WTC11 (cell line): ENCODE data around the gene TMEM8B. TPM values are rescaled to one million over a fixed set of nuclear protein-coding genes. Genes with fewer than 3 reads are reported as not detected.

Experiments used
- ATAC-seq: fragments of 200-7000 bp; cut with Tn5 transposase; 2 replicates; pipeline ENCODE4 v1.10.0; 2021; ENCODE audit warnings: mild to moderate bottlenecking, moderate library complexity
- CTCF ChIA-PET: fragments of 300-600 bp; sonication (Branson Sonifier 250); formaldehyde crosslinking; loops from one replicate; lab custom pipeline; 2021; ENCODE audit warnings: antibody characterized with exemption; lab: Charles Lee
- POLR2A ChIA-PET: fragments of 350-600 bp; sonication (Branson Sonifier 250); formaldehyde crosslinking; loops from one replicate; lab custom pipeline; 2021; ENCODE audit warnings: antibody characterized with exemption; lab: Charles Lee
- DNase-seq: peaks from one replicate; pipeline ENCODE4 v3.0.0; 2021; ENCODE audit warnings: low spot score
- H3K27ac Mint-ChIP-seq: 2 replicates; pipeline ENCODE4 v1.8.0; 2021; ENCODE audit warnings: mixed read lengths
- H3K27me3 Mint-ChIP-seq: 2 replicates; pipeline ENCODE4 v1.8.0; 2021; ENCODE audit warnings: low read depth, mild to moderate bottlenecking, moderate library complexity, mixed read lengths
- H3K36me3 Mint-ChIP-seq: 2 replicates; pipeline ENCODE4 v1.8.0; 2021; ENCODE audit warnings: mixed read lengths
- H3K4me1 Mint-ChIP-seq: 2 replicates; pipeline ENCODE4 v1.8.0; 2022; ENCODE audit warnings: mixed read lengths
- H3K4me3 Mint-ChIP-seq: 2 replicates; pipeline ENCODE4 v1.8.0; 2021; ENCODE audit warnings: mild to moderate bottlenecking, moderate library complexity, mixed read lengths
- H3K9me3 Mint-ChIP-seq: 2 replicates; pipeline ENCODE4 v1.8.0; 2021; ENCODE audit warnings: mixed read lengths
- ATF3 ChIP-seq: sonication (generic); formaldehyde crosslinking; conservative IDR thresholded peaks from 2 replicates; pipeline ENCODE4 v1.8.1; 2022; ENCODE audit warnings: mild to moderate bottlenecking, missing genetic modification reagents
- CREB1 ChIP-seq: sonication (generic); formaldehyde crosslinking; IDR thresholded peaks from 2 replicates; pipeline ENCODE4 v1.8.0; 2023; ENCODE audit warnings: mild to moderate bottlenecking, missing genetic modification reagents
- CREM ChIP-seq: sonication (generic); formaldehyde crosslinking; IDR thresholded peaks from 2 replicates; pipeline ENCODE4 v1.8.1; 2022; ENCODE audit warnings: mild to moderate bottlenecking, missing genetic modification reagents, moderate library complexity
- CTCF ChIP-seq: fragments of 200-600 bp; IDR thresholded peaks from 2 replicates; pipeline ENCODE4 v1.8.0; 2022; ENCODE audit warnings: antibody characterized with exemption
- E2F1 ChIP-seq: sonication (generic); formaldehyde crosslinking; IDR thresholded peaks from 2 replicates; pipeline ENCODE4 v1.8.0; 2022; ENCODE audit warnings: mild to moderate bottlenecking, missing genetic modification reagents
- GABPB1 ChIP-seq: sonication (generic); formaldehyde crosslinking; IDR thresholded peaks from 2 replicates; pipeline ENCODE4 v1.8.1; 2023; ENCODE audit warnings: mild to moderate bottlenecking, missing genetic modification reagents
- IRF1 ChIP-seq: sonication (generic); formaldehyde crosslinking; IDR thresholded peaks from 2 replicates; pipeline ENCODE4 v1.8.0; 2023; ENCODE audit warnings: missing genetic modification reagents
- JUN ChIP-seq: sonication (generic); formaldehyde crosslinking; IDR thresholded peaks from 2 replicates; pipeline ENCODE4 v1.8.0; 2023; ENCODE audit warnings: mild to moderate bottlenecking, missing genetic modification reagents
- MYBL2 ChIP-seq: sonication (generic); formaldehyde crosslinking; IDR thresholded peaks from 2 replicates; pipeline ENCODE4 v1.8.1; 2023; ENCODE audit warnings: mild to moderate bottlenecking, moderate library complexity, missing genetic modification reagents
- NFYB ChIP-seq: sonication (generic); formaldehyde crosslinking; conservative IDR thresholded peaks from 2 replicates; pipeline ENCODE4 v1.8.0; 2022; ENCODE audit warnings: low read depth, missing genetic modification reagents
- NR3C1 ChIP-seq: sonication (generic); formaldehyde crosslinking; conservative IDR thresholded peaks from 2 replicates; pipeline ENCODE4 v1.8.1; 2023; ENCODE audit warnings: low read depth, mild to moderate bottlenecking, missing genetic modification reagents
- TEAD1 ChIP-seq: sonication (generic); formaldehyde crosslinking; IDR thresholded peaks from 2 replicates; pipeline ENCODE4 v1.8.0; 2022; ENCODE audit warnings: mild to moderate bottlenecking, missing genetic modification reagents
- ZMAT4 ChIP-seq: fragments of 250-450 bp; sonication (Bioruptor Pico); IDR thresholded peaks from 2 replicates; pipeline ENCODE4 v1.9.0; 2021; ENCODE audit warnings: mild to moderate bottlenecking
- total RNA-seq: library from RNA; stranded (reverse); gene quantifications from 3 replicates; pipeline ENCODE4 v1.2.3, GENCODE V29; 2021

The TMEM8B gene
- total RNA-seq, 1 experiment from 2014 or later, result 9.5 TPM

- Mint-ChIP-seq H3K36me3 (no peaks in the 10 kb centered on the region), H3K27ac (no peak overlapping the region), H3K9me3 (no peaks in the 10 kb centered on the region), H3K27me3 (peaks cover 18% of the 10 kb centered on the region), H3K4me1 (peaks cover 22% of the 10 kb centered on the region), H3K4me3 (no peak overlapping the region)
- TF ChIP-seq TEAD1 (CRISPR knock-in tag) (no peak), NR3C1 (CRISPR knock-in tag) (no peak), ZMAT4 (CRISPR knock-in tag) (no peak), JUN (no peak), CREB1 (CRISPR knock-in tag) (no peak), IRF1 (CRISPR knock-in tag) (no peak), NFYB (CRISPR knock-in tag) (no peak)
- ChIA-PET CTCF (interaction anchor here (0.6 to 5.2 kb wide), 42 partner anchors 9 to 1833 kb away, joined by 3 to 72 read pairs (median 4); partner anchors contain the start of genes ARHGEF39, HINT2, NPR2 and OR13J1), POLR2A (no interaction called here)
- ATAC-seq (no peak), DNase-seq (no peak)
Observed at GRCh38 chr9:35834260-35835215, 5.5 kb downstream of the TMEM8B start.

- ChIA-PET POLR2A (no interaction called here), CTCF (interaction anchor here (0.6 to 5.2 kb wide), 44 partner anchors 9 to 1833 kb away, joined by 3 to 72 read pairs (median 4); partner anchors contain the start of genes ARHGEF39, HINT2, NPR2 and OR13J1)
- H3K27ac Mint-ChIP-seq, result no peak overlapping the region
- H3K4me3 Mint-ChIP-seq, result no peak overlapping the region
- TF ChIP-seq MYBL2 (CRISPR knock-in tag) (no peak), ATF3 (CRISPR knock-in tag) (no peak), CTCF (peak; percentile 31; the same call in 1 of the 2 replicates), E2F1 (no peak)
- H3K9me3 Mint-ChIP-seq, result no peaks in the 10 kb centered on the region
- H3K36me3 Mint-ChIP-seq, result no peaks in the 10 kb centered on the region
- H3K4me1 Mint-ChIP-seq, result peaks cover 19% of the 10 kb centered on the region
- DNase-seq (peak; percentile 52), ATAC-seq (peak; percentile 90)
- peaks cover 21% of the 10 kb centered on the region for H3K27me3 Mint-ChIP-seq
Observed at GRCh38 chr9:35835216-35835632, 6.2 kb downstream of the TMEM8B start.

- ChIA-PET CTCF (interaction anchor here (0.6 to 5.2 kb wide), 41 partner anchors 8 to 327 kb away, joined by 3 to 72 read pairs (median 5); partner anchors contain the start of genes ARHGEF39, HINT2, NPR2 and OR13J1), POLR2A (no interaction called here)
- DNase-seq (no peak), ATAC-seq (no peak)
- Mint-ChIP-seq H3K36me3 (no peaks in the 10 kb centered on the region), H3K27me3 (peaks cover 25% of the 10 kb centered on the region), H3K4me3 (no peak overlapping the region), H3K9me3 (no peaks in the 10 kb centered on the region), H3K27ac (no peak overlapping the region), H3K4me1 (peaks cover 24% of the 10 kb centered on the region)
- TF ChIP-seq CREM (CRISPR knock-in tag) (no peak), GABPB1 (CRISPR knock-in tag) (peak; percentile 76; the same call in 1 of the 2 replicates)
Observed at GRCh38 chr9:35835766-35836165, 6.7 kb downstream of the TMEM8B start.
